GM20431 (cell line): ENCODE measurements around the gene SPIB.

Source experiments
- in situ Hi-C: fragments of 300-500 bp; cut with MseI, MboI; formaldehyde crosslinking; loops from one replicate; pipeline ENCODE4 v1.15.0; 2020; ENCODE audit warnings: low sequenced_read_pairs; ENCODE audit not compliant: unreplicated experiment

The SPIB gene

GRCh38 chr19:50416034-50416977 is 2.4 kb upstream of the SPIB start:
- in situ Hi-C loops, result no loop called here

GRCh38 chr19:50417111-50418081 is 1.3 kb upstream of the SPIB start:
- in situ Hi-C loops, result no loop called here

- in situ Hi-C loops, result no loop called here
These were observed 363 bp downstream of the SPIB start for GRCh38 chr19:50419022-50419579.

- in situ Hi-C loops, result no loop called here
These were observed 870 bp downstream of the SPIB start for GRCh38 chr19:50419580-50420035.

- in situ Hi-C loops, result no loop called here
These were observed 1.4 kb downstream of the SPIB start for GRCh38 chr19:50420127-50420526.

- in situ Hi-C loops, result no loop called here
These were observed 2.1 kb downstream of the SPIB start for GRCh38 chr19:50420808-50421207.

GRCh38 chr19:50422397-50423278 is 3.9 kb downstream of the SPIB start:
- in situ Hi-C loops, result no loop called here

GRCh38 chr19:50423279-50424113 is 4.8 kb downstream of the SPIB start:
- in situ Hi-C loops, result no loop called here

- in situ Hi-C loops, result no loop called here
These were observed 6.8 kb downstream of the SPIB start for GRCh38 chr19:50425581-50425980.

GRCh38 chr19:50427318-50427925 is 8.7 kb downstream of the SPIB start:
- in situ Hi-C loops, result no loop called here

- in situ Hi-C loops, result no loop called here
These were observed 9.3 kb downstream of the SPIB start for GRCh38 chr19:50427997-50428425.

GRCh38 chr19:50428772-50429463 is 10.2 kb downstream of the SPIB start:
- in situ Hi-C loops, result no loop called here

- in situ Hi-C loops, result no loop called here
These were observed 12.2 kb downstream of the SPIB start for GRCh38 chr19:50430888-50431342.

- in situ Hi-C loops, result no loop called here
These were observed 12.8 kb downstream of the SPIB start for GRCh38 chr19:50431343-50432220.

- in situ Hi-C loops, result no loop called here
These were observed 13.7 kb downstream of the SPIB start, which contains the start of gene MYBPC2 for GRCh38 chr19:50432221-50433028. TSS of gene MYBPC2 (plus strand) at chr19:50432892. CDS start at chr19:50432954, 62 bp downstream.
